Endothelial cell of umbilical vein (primary cell): Measurements from ENCODE around the gene LRP2BP. TPM values are rescaled to one million over a fixed set of nuclear protein-coding genes. Genes with fewer than 3 reads are reported as not detected.

Source experiments
- BruUV-seq: library from RNA; stranded (reverse); fragments of 400-500 nt; replicated peaks from 2 replicates; lab custom pipeline; 2021; lab: Mats Ljungman, UMichigan
- CTCF ChIA-PET: fragments of 300-600, 350-600 bp; sonication (Branson Sonifier 250); formaldehyde crosslinking; loops from one replicate; lab custom pipeline; 2021; ENCODE audit warnings: antibody characterized with exemption, inconsistent platforms; lab: Charles Lee
- POLR2A ChIA-PET: fragments of 300-600, 350-600 bp; sonication (Branson Sonifier 250); formaldehyde crosslinking; loops from one replicate; lab custom pipeline; 2021; ENCODE audit warnings: antibody characterized with exemption, inconsistent platforms; lab: Charles Lee
- DNase-seq: peaks from one replicate; pipeline ENCODE4 v3.0.0-alpha.2; 2011; ENCODE audit warnings: low read depth, low spot score
- FAIRE-seq: peaks from 2 replicates; lab custom pipeline; 2011; peaks lifted over from hg19 to GRCh38; lab: Jason Lieb, UNC
- H2AFZ ChIP-seq: 2 replicates; pipeline ENCODE4 v1.6.0; 2012; ENCODE audit warnings: low read depth, low read length, control low read depth, inconsistent platforms
- H3K27ac ChIP-seq: 2 replicates; pipeline ENCODE4 v1.5.1; 2011; ENCODE audit warnings: low read depth, mild to moderate bottlenecking, control low read depth, low read length, moderate library complexity; ENCODE audit not compliant: insufficient read depth
- H3K27me3 ChIP-seq, 2 experiments: 2 replicates each; pipeline versions ENCODE4 v1.6.0 to v1.6.1; 2011; ENCODE audit warnings: low read length in 2 of 2, mixed read lengths in 1 of 2; ENCODE audit not compliant: control insufficient read depth in 2 of 2, insufficient read depth in 2 of 2
- H3K36me3 ChIP-seq, 2 experiments: 2 replicates in 1 of 2; 3 replicates in 1 of 2; pipeline ENCODE4 v1.5.1; 2011; ENCODE audit warnings: low read length in 2 of 2, mild to moderate bottlenecking in 1 of 2, moderate library complexity in 1 of 2; ENCODE audit not compliant: control insufficient read depth in 2 of 2, insufficient read depth in 2 of 2; ENCODE audit errors: extremely low read depth in 1 of 2
- H3K4me1 ChIP-seq: 3 replicates; pipeline ENCODE4 v1.5.1; 2011; ENCODE audit warnings: mild to moderate bottlenecking, low read length; ENCODE audit not compliant: control insufficient read depth, insufficient read depth; ENCODE audit errors: extremely low read depth
- H3K4me2 ChIP-seq: 2 replicates; pipeline ENCODE4 v1.6.1; 2011; ENCODE audit warnings: low read length, control low read depth, mixed read lengths; ENCODE audit not compliant: insufficient read depth
- H3K4me3 ChIP-seq, 3 experiments: fragments of 200-600 bp in 1 of 3; sonication (generic), shearing (Covaris generic) in 1 of 3; replicated peaks in 1 of 3; 2 replicates each; pipeline ENCODE4 v1.5.1; 2011 to 2016; ENCODE audit warnings: control low read depth in 3 of 3, low read length in 3 of 3, mild to moderate bottlenecking in 2 of 3, inconsistent platforms in 1 of 3, low read depth in 1 of 3, moderate library complexity in 1 of 3; ENCODE audit not compliant: insufficient read depth in 1 of 3
- H3K79me2 ChIP-seq: 2 replicates; pipeline ENCODE4 v1.6.0; 2012; ENCODE audit warnings: low read length, inconsistent platforms; ENCODE audit not compliant: control insufficient read depth, insufficient read depth
- H3K9ac ChIP-seq: replicated peaks from 2 replicates; pipeline ENCODE3; 2011; ENCODE audit warnings: low read length, control low read depth; ENCODE audit not compliant: insufficient read depth; ENCODE audit errors: extremely low read depth
- H3K9me1 ChIP-seq: replicated peaks from 3 replicates; pipeline ENCODE4 v1.6.0; 2011; ENCODE audit warnings: mild to moderate bottlenecking, low read length; ENCODE audit not compliant: control insufficient read depth, insufficient read depth; ENCODE audit errors: extremely low read depth
- H3K9me3 ChIP-seq: replicated peaks from 2 replicates; pipeline ENCODE4 v1.5.1; 2012; ENCODE audit warnings: low read length, inconsistent platforms; ENCODE audit not compliant: control insufficient read depth, insufficient read depth
- H4K20me1 ChIP-seq: replicated peaks from 2 replicates; pipeline ENCODE3; 2011; ENCODE audit warnings: mild to moderate bottlenecking, low read length; ENCODE audit not compliant: control insufficient read depth, insufficient read depth; ENCODE audit errors: extremely low read depth
- EZH2 ChIP-seq: IDR thresholded peaks from 2 replicates; pipeline ENCODE4 v1.6.1; 2012; ENCODE audit warnings: borderline replicate concordance, low read depth, mild to moderate bottlenecking, moderate library complexity, low read length, inconsistent platforms; ENCODE audit not compliant: severe bottlenecking
- FOS ChIP-seq: IDR thresholded peaks from 2 replicates; pipeline ENCODE4 v1.6.1; 2011; ENCODE audit warnings: mild to moderate bottlenecking, low read length, moderate library complexity, borderline replicate concordance; ENCODE audit not compliant: insufficient read depth
- GATA2 ChIP-seq: IDR thresholded peaks from 2 replicates; pipeline ENCODE4 v1.7.0; 2011; ENCODE audit warnings: low read depth, mild to moderate bottlenecking, moderate library complexity, mixed read lengths, low read length; ENCODE audit not compliant: insufficient read length, insufficient read depth
- JUN ChIP-seq: IDR thresholded peaks from 2 replicates; pipeline ENCODE4 v1.6.1; 2011; ENCODE audit warnings: borderline replicate concordance, low read depth; ENCODE audit not compliant: insufficient read length, insufficient read depth
- MYC ChIP-seq: IDR thresholded peaks from one replicate; pipeline ENCODE4 v1.6.1; 2011; ENCODE audit warnings: mild to moderate bottlenecking, low read depth, low read length
- POLR2A ChIP-seq: IDR thresholded peaks from 2 replicates; pipeline ENCODE4 v1.6.1; 2012; ENCODE audit warnings: low read depth, mild to moderate bottlenecking, control low read depth, low read length
- POLR2AphosphoS5 ChIP-seq: IDR thresholded peaks from 2 replicates; pipeline ENCODE4 v1.6.1; 2012; ENCODE audit warnings: low read depth, mild to moderate bottlenecking, control low read depth, low read length, moderate library complexity; ENCODE audit not compliant: insufficient read depth
- dilution Hi-C: fragments of 300-500 bp; cut with MboI; formaldehyde crosslinking; loops from one replicate; pipeline ENCODE4 v1.15.0; 2019; ENCODE audit warnings: low sequenced_read_pairs; ENCODE audit not compliant: extremely low pct_ligation_motif_present
- intact Hi-C: fragments of 100-400 bp; cut with micrococcal nuclease; formaldehyde crosslinking; loops from one replicate; pipeline ENCODE4 v1.10.0; 2022
- polyA plus RNA-seq, 4 experiments: library from polyadenylated mRNA; depleted of rRNA in 3 of 4; stranded (reverse) in 3 of 4; unstranded in 1 of 4; fragments of >200 nt; gene quantifications; 2 replicates each; pipeline versions ENCODE4 v1.2.1 to v1.2.3, GENCODE V29; 2011 to 2012; ENCODE audit warnings: missing spikeins in 1 of 4
- total RNA-seq: library from RNA; stranded (reverse); gene quantifications from 2 replicates; pipeline ENCODE4 v1.2.3, GENCODE V29; 2021
- TF ChIP-seq, protein P1 (sequence below): IDR thresholded peaks from 2 replicates; pipeline ENCODE4 v1.6.1; 2011; ENCODE audit not compliant: insufficient read depth, insufficient read length
- TF ChIP-seq, protein P2 (sequence below), 2 donors: IDR thresholded peaks; 1 replicate in 1 of 2; 2 replicates in 1 of 2; pipeline ENCODE4 v1.5.1; 2011; ENCODE audit warnings: low read length in 2 of 2, mild to moderate bottlenecking in 2 of 2, moderate library complexity in 2 of 2, control low read depth in 1 of 2, inconsistent platforms in 1 of 2, low read depth in 1 of 2; ENCODE audit not compliant: insufficient read depth in 1 of 2; ENCODE audit errors: extremely low read depth in 1 of 2

The LRP2BP gene
- total and polyA plus RNA-seq, 2 donors (not counting 3 experiments of a cell fraction or from before 2014, with no cell fraction given) = 0.18 to 0.53 TPM

DNA sequence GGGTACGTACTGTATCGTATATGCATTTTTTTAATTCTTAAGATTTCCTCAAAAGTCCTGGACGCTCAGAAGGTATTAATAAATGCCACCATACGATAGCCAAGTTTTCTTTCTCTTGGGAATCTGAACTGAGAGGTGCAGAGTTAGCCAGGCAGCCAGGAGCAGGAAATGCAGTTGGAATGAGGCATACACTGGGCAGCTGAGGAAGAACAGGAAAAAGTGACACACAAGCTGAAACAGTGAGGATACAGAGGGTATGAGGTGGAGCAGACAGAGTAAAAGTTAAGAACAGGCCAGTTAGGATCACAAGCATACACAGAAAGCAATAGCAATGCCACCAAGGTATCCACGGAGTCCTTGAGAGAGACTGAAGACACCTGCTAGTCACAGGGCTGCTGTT lies 16.7 kb upstream of the LRP2BP start:
- peak overlapping the region; percentile 62 for H3K4me2 ChIP-seq
- H4K20me1 ChIP-seq = no peaks in the 10 kb centered on the region
- H3K79me2 ChIP-seq = no peaks in the 10 kb centered on the region
- peak; percentile 95 for FAIRE-seq
- H3K27ac ChIP-seq = peak overlapping the region; percentile 87
- H3K9ac ChIP-seq = peak overlapping the region; percentile 54
- peak; percentile 88 for DNase-seq
- ChIA-PET CTCF (interaction anchor here (0.6 to 2.0 kb wide), 10 partner anchors 9 to 626 kb away, joined by 3 to 10 read pairs (median 4); partner anchors contain the start of genes ANKRD37 and UFSP2), POLR2A (interaction anchor here (0.7 to 1.2 kb wide), 2 partner anchors 13 to 178 kb away, joined by 3 to 4 read pairs; no protein-coding TSS in a partner anchor)
- dilution Hi-C loops (no loop called here), intact Hi-C loops (loop anchor here (1.0 to 5.0 kb wide), 3 partner anchors 16 to 210 kb away; partner anchors contain the start of genes ANKRD37 and CFAP97)
- no peak overlapping the region for H3K4me3 ChIP-seq
- no peak overlapping the region for H2AFZ ChIP-seq
- no peaks in the 10 kb centered on the region for H3K9me1 ChIP-seq
- peaks cover 0 to 2% of the 10 kb centered on the region in 2 experiments for H3K36me3 ChIP-seq
- no peaks in the 10 kb centered on the region for H3K9me3 ChIP-seq
- TF ChIP-seq MYC (no peak), EZH2 (no peak), POLR2A (no peak), POLR2AphosphoS5 (peak; percentile 58), FOS (peak; percentile 79), JUN (peak; percentile 68), GATA2 (no peak)
- TF ChIP-seq, protein P1, sequence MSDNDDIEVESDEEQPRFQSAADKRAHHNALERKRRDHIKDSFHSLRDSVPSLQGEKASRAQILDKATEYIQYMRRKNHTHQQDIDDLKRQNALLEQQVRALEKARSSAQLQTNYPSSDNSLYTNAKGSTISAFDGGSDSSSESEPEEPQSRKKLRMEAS = no peak
- TF ChIP-seq, protein P2, sequence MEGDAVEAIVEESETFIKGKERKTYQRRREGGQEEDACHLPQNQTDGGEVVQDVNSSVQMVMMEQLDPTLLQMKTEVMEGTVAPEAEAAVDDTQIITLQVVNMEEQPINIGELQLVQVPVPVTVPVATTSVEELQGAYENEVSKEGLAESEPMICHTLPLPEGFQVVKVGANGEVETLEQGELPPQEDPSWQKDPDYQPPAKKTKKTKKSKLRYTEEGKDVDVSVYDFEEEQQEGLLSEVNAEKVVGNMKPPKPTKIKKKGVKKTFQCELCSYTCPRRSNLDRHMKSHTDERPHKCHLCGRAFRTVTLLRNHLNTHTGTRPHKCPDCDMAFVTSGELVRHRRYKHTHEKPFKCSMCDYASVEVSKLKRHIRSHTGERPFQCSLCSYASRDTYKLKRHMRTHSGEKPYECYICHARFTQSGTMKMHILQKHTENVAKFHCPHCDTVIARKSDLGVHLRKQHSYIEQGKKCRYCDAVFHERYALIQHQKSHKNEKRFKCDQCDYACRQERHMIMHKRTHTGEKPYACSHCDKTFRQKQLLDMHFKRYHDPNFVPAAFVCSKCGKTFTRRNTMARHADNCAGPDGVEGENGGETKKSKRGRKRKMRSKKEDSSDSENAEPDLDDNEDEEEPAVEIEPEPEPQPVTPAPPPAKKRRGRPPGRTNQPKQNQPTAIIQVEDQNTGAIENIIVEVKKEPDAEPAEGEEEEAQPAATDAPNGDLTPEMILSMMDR (IDR thresholded peaks at IDR 0.05; ENCODE audit: extremely low read depth in 1 of 2, insufficient read depth in 1 of 2, low read depth in 1 of 2, low read length in 2 of 2) = no peak
- no TSS peak for BruUV-seq
- no peaks in the 10 kb centered on the region for H3K27me3 ChIP-seq
- peaks cover 21% of the 10 kb centered on the region for H3K4me1 ChIP-seq
